ENCODE results near the gene CSE1L. TPM values are rescaled to one million over a fixed set of nuclear protein-coding genes. Genes with fewer than 3 reads are reported as not detected.

CSE1L gene
- total RNA-seq, 1 experiment from 2014 or later: 193 TPM

DNA sequence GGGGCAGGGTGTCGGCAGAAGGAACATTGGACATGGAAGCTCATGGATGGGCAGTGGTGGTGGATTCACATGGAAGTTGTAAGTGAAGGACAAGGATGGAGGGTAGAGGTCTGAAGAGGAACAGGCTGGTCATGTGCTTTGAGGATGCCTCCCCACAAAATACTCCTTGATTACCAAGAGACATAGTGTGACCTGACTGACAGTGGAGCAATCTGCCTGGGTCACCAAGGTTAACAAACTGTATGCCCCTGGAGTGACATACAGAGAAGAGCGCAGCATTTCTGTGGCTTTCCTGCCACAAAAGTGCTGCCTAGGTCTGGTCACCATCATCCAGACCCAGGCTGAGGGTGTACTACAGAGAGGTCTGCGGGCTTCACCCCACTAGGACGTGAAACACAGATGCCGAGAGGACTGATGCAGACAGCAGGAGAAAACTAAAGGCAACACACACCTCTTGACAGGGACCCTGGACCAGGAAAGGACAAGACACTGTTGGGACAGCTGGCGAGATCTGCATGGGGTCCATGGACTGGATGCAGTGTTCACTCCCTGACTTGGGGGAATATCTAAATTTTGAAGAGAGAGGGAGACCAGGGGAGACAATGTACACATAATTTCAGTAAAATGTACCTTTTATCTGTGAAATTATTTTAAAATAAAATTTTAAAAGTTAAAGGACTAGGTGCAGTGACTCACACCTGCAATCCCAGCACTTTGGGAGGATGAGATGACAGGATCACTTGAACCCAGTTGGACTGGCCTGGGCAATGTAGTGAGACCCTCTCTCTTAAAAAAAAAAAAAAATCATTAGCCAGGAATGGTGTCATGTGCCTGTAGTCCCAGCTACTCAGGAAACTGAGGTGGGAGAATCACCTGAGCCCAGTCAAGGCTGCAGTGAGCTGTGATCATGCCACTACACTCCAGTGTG, 64.9 kb downstream of the CSE1L start:
- CTCF ChIA-PET: no interaction called here
- intact Hi-C loops (cut with micrococcal nuclease; ENCODE audit: unreplicated experiment): no loop called here
- Histone ChIP-seq H3K4me3 (ENCODE audit: low read depth, low read length, poor library complexity, severe bottlenecking) (no peak overlapping the region), H3K27ac (ENCODE audit: low read depth, low read length, poor library complexity, severe bottlenecking) (no peak overlapping the region), H3K36me3 (ENCODE audit: insufficient read depth, low read length, poor library complexity, severe bottlenecking) (peaks cover 23% of the 10 kb centered on the region), H3K4me1 (ENCODE audit: insufficient read depth, low read length, poor library complexity, severe bottlenecking) (no peaks in the 10 kb centered on the region), H3K27me3 (replicated peaks; ENCODE audit: insufficient read depth, low read depth, low read length, poor library complexity) (no peaks in the 10 kb centered on the region), H3K9me3 (ENCODE audit: low read depth, low read length, poor library complexity, severe bottlenecking) (no peaks in the 10 kb centered on the region)
- no peak for DNase-seq (ENCODE audit: low spot score)
- POLR2A ChIA-PET (ENCODE audit: low non-redundant PET): no interaction called here
- no TSS peak for BruUV-seq (replicated peaks)
- TF ChIP-seq, protein P1, sequence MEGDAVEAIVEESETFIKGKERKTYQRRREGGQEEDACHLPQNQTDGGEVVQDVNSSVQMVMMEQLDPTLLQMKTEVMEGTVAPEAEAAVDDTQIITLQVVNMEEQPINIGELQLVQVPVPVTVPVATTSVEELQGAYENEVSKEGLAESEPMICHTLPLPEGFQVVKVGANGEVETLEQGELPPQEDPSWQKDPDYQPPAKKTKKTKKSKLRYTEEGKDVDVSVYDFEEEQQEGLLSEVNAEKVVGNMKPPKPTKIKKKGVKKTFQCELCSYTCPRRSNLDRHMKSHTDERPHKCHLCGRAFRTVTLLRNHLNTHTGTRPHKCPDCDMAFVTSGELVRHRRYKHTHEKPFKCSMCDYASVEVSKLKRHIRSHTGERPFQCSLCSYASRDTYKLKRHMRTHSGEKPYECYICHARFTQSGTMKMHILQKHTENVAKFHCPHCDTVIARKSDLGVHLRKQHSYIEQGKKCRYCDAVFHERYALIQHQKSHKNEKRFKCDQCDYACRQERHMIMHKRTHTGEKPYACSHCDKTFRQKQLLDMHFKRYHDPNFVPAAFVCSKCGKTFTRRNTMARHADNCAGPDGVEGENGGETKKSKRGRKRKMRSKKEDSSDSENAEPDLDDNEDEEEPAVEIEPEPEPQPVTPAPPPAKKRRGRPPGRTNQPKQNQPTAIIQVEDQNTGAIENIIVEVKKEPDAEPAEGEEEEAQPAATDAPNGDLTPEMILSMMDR (conservative IDR thresholded peaks at IDR 0.05; ENCODE audit: low read depth, low read length): no peak
- no peak for TF ChIP-seq EZH2 (IDR thresholded peaks at IDR 0.05; ENCODE audit: borderline replicate concordance, low read depth, low read length, poor library complexity, severe bottlenecking)

DNA sequence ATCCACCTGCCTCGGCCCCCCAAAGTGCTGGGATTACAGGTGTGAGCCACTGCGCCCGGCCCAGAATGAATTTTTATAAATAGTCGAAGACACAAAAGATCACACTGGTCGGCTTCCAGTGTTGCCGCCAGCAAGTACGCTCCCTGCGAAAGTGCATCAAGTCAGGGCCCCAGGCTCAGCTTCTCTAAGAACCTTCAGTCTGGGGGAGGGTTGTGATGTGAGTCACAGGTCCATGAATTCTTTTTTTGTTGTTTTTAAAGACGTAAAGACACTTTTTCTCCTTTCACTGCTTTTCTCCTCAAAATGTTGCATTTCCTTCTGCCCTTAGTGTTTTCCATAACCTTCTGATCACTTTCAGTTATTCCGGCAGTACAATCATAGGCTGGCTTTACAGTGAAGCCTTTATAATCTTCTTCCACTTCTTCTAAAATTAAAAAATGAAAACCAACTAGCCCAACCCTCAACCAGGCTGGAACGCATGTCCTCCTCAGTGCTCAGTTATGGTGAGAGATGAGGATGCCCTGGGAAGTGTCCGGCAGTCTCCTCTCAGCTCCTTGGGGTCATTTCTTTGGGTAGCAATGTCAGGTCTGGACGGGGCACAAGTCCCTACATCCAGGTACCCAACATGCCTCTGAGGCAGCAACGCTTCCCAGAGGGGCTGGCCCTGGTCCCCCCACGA, 66.6 kb downstream of the CSE1L start:
- POLR2A ChIA-PET (ENCODE audit: low non-redundant PET): no interaction called here
- no peak for DNase-seq (ENCODE audit: low spot score)
- no TSS peak for BruUV-seq (replicated peaks)
- no peak for TF ChIP-seq EZH2 (IDR thresholded peaks at IDR 0.05; ENCODE audit: borderline replicate concordance, low read depth, low read length, poor library complexity, severe bottlenecking)
- TF ChIP-seq, protein P1 (conservative IDR thresholded peaks at IDR 0.05; ENCODE audit: low read depth, low read length): no peak
- CTCF ChIA-PET: no interaction called here
- no peaks in the 10 kb centered on the region for H3K27me3 ChIP-seq (replicated peaks; ENCODE audit: insufficient read depth, low read depth, low read length, poor library complexity)
- no peaks in the 10 kb centered on the region for H3K9me3 ChIP-seq (ENCODE audit: low read depth, low read length, poor library complexity, severe bottlenecking)
- H3K36me3 ChIP-seq (ENCODE audit: insufficient read depth, low read length, poor library complexity, severe bottlenecking): peaks cover 36% of the 10 kb centered on the region
- H3K4me1 ChIP-seq (ENCODE audit: insufficient read depth, low read length, poor library complexity, severe bottlenecking): no peaks in the 10 kb centered on the region
- H3K4me3 ChIP-seq (ENCODE audit: low read depth, low read length, poor library complexity, severe bottlenecking): no peak overlapping the region
- intact Hi-C loops (cut with micrococcal nuclease; ENCODE audit: unreplicated experiment): no loop called here
- no peak overlapping the region for H3K27ac ChIP-seq (ENCODE audit: low read depth, low read length, poor library complexity, severe bottlenecking)

DNA sequence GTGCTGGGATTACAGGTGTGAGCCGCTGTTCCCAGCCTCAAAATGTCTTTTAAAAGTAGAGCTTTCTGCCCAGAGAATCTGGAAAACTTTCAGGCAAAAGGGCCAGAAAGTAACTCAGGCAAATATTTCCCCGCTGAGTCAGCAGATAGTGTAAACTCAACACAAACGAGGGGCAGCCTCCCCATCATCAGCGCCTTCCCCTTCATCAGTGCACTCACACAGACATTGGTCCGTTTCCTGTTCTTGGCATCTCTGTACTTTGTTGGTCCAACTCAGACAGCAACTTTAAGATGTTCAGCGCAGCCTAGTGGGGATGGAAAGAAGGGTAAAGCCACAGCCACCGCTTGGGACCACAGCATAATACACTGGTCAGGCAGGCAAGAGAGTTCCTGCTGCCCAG, 69.5 kb downstream of the CSE1L start:
- CTCF ChIA-PET: no interaction called here

More for the DNA sequence above, 69.5 kb downstream of the CSE1L start:
- no peak for DNase-seq (ENCODE audit: low spot score)
- intact Hi-C loops (cut with micrococcal nuclease; ENCODE audit: unreplicated experiment): no loop called here
- TF ChIP-seq, protein P1 (conservative IDR thresholded peaks at IDR 0.05; ENCODE audit: low read depth, low read length): no peak
- TF ChIP-seq EZH2 (IDR thresholded peaks at IDR 0.05; ENCODE audit: borderline replicate concordance, low read depth, low read length, poor library complexity, severe bottlenecking): no peak
- Histone ChIP-seq H3K4me1 (ENCODE audit: insufficient read depth, low read length, poor library complexity, severe bottlenecking) (no peaks in the 10 kb centered on the region), H3K36me3 (ENCODE audit: insufficient read depth, low read length, poor library complexity, severe bottlenecking) (peaks cover 63% of the 10 kb centered on the region), H3K9me3 (ENCODE audit: low read depth, low read length, poor library complexity, severe bottlenecking) (no peaks in the 10 kb centered on the region), H3K27me3 (replicated peaks; ENCODE audit: insufficient read depth, low read depth, low read length, poor library complexity) (no peaks in the 10 kb centered on the region), H3K27ac (ENCODE audit: low read depth, low read length, poor library complexity, severe bottlenecking) (no peak overlapping the region), H3K4me3 (ENCODE audit: low read depth, low read length, poor library complexity, severe bottlenecking) (no peak overlapping the region)
- BruUV-seq (replicated peaks): no TSS peak
- POLR2A ChIA-PET (ENCODE audit: low non-redundant PET): no interaction called here
